ENCODE measurements around the gene SEMA5B.

SEMA5B gene

GRCh38 chr3:123032057-123032456 lies 4.5 kb upstream of the SEMA5B start:
- Histone ChIP-seq H3K4me2 (ENCODE audit: low read length) (no peak overlapping the region), H3K36me3 (ENCODE audit: control insufficient read depth in 1 of 2, insufficient read depth in 2 of 2, low read length in 2 of 2) (no peaks in the 10 kb centered on the region), H2BK12ac (ENCODE audit: low read length) (no peak overlapping the region), H3K9ac (ENCODE audit: low read length) (no peak overlapping the region), H3K14ac (ENCODE audit: low read length) (no peak overlapping the region), H2BK5ac (ENCODE audit: low read depth, low read length, poor library complexity) (no peak overlapping the region), H3K9me3 (ENCODE audit: insufficient read depth, low read depth, low read length) (no peaks in the 10 kb centered on the region), H3K18ac (ENCODE audit: low read length) (no peak overlapping the region), H3K27ac (ENCODE audit: low read depth, low read length) (no peak overlapping the region), H2BK120ac (ENCODE audit: insufficient read depth, low read length, poor library complexity) (no peak overlapping the region), H2AK5ac (ENCODE audit: low read length) (no peak overlapping the region), H4K12ac (ENCODE audit: low read depth, low read length) (no peak overlapping the region), H3K79me1 (ENCODE audit: low read length) (no peaks in the 10 kb centered on the region), H2AFZ (ENCODE audit: insufficient read depth, low read length, poor library complexity) (no peak overlapping the region), H4K91ac (ENCODE audit: low read depth, low read length) (no peak overlapping the region), H3K23ac (ENCODE audit: low read length) (no peak overlapping the region), H3K4ac (ENCODE audit: low read depth, low read length) (no peak overlapping the region), H3K4me1 (ENCODE audit: control insufficient read depth in 1 of 2, insufficient read depth in 2 of 2, low read length in 2 of 2) (peaks cover 7 to 8% of the 10 kb centered on the region in 2 experiments), H3K4me3 (ENCODE audit: low read depth, low read length) (no peak overlapping the region), H4K8ac (ENCODE audit: low read depth, low read length) (no peak overlapping the region), H3K79me2 (ENCODE audit: control insufficient read depth, insufficient read depth, low read length, poor library complexity) (no peaks in the 10 kb centered on the region), H3K27me3 (ENCODE audit: insufficient read depth, low read length) (peaks cover 12% of the 10 kb centered on the region)
- DNase-seq = no peak
- WGBS (ENCODE audit: extremely low coverage, insufficient coverage, insufficient read length) = no CpG with 5 or more reads among the region's 3 CpGs

GRCh38 chr3:123031051-123031450 lies 3.5 kb upstream of the SEMA5B start:
- no peaks in the 10 kb centered on the region for H3K36me3 ChIP-seq (ENCODE audit: control insufficient read depth in 1 of 2, insufficient read depth in 2 of 2, low read length in 2 of 2)
- WGBS (ENCODE audit: extremely low coverage, insufficient coverage, insufficient read length) = no CpG with 5 or more reads among the region's 4 CpGs
- no peak overlapping the region for H3K9ac ChIP-seq (ENCODE audit: low read length)
- H3K27me3 ChIP-seq (ENCODE audit: insufficient read depth, low read length) = peaks cover 21% of the 10 kb centered on the region
- H2AK5ac ChIP-seq (ENCODE audit: low read length) = no peak overlapping the region
- peaks cover 3% of the 10 kb centered on the region for H3K79me1 ChIP-seq (ENCODE audit: low read length)
- H3K79me2 ChIP-seq (ENCODE audit: control insufficient read depth, insufficient read depth, low read length, poor library complexity) = no peaks in the 10 kb centered on the region
- no peaks in the 10 kb centered on the region for H3K9me3 ChIP-seq (ENCODE audit: insufficient read depth, low read depth, low read length)
- H4K12ac ChIP-seq (ENCODE audit: low read depth, low read length) = no peak overlapping the region
- H2BK12ac ChIP-seq (ENCODE audit: low read length) = no peak overlapping the region
- no peak for DNase-seq
- H2BK5ac ChIP-seq (ENCODE audit: low read depth, low read length, poor library complexity) = no peak overlapping the region
- H3K14ac ChIP-seq (ENCODE audit: low read length) = no peak overlapping the region
- H3K27ac ChIP-seq (ENCODE audit: low read depth, low read length) = no peak overlapping the region
- H4K91ac ChIP-seq (ENCODE audit: low read depth, low read length) = no peak overlapping the region
- peaks cover 13 to 15% of the 10 kb centered on the region in 2 experiments for H3K4me1 ChIP-seq (ENCODE audit: control insufficient read depth in 1 of 2, insufficient read depth in 2 of 2, low read length in 2 of 2)
- H3K4me3 ChIP-seq (ENCODE audit: low read depth, low read length) = no peak overlapping the region
- H3K4ac ChIP-seq (ENCODE audit: low read depth, low read length) = no peak overlapping the region
- H4K8ac ChIP-seq (ENCODE audit: low read depth, low read length) = no peak overlapping the region
- H2AFZ ChIP-seq (ENCODE audit: insufficient read depth, low read length, poor library complexity) = no peak overlapping the region
- no peak overlapping the region for H3K18ac ChIP-seq (ENCODE audit: low read length)
- no peak overlapping the region for H2BK120ac ChIP-seq (ENCODE audit: insufficient read depth, low read length, poor library complexity)
- no peak overlapping the region for H3K4me2 ChIP-seq (ENCODE audit: low read length)
- H3K23ac ChIP-seq (ENCODE audit: low read length) = no peak overlapping the region

- Histone ChIP-seq H4K8ac (ENCODE audit: low read depth, low read length) (no peak overlapping the region), H3K9me3 (ENCODE audit: insufficient read depth, low read depth, low read length) (no peaks in the 10 kb centered on the region), H3K4me2 (ENCODE audit: low read length) (peak overlapping the region; percentile 85), H4K91ac (ENCODE audit: low read depth, low read length) (no peak overlapping the region), H3K36me3 (ENCODE audit: control insufficient read depth in 1 of 2, insufficient read depth in 2 of 2, low read length in 2 of 2) (no peaks in the 10 kb centered on the region), H3K4me3 (ENCODE audit: low read depth, low read length) (peak overlapping the region; percentile 56), H3K79me2 (ENCODE audit: control insufficient read depth, insufficient read depth, low read length, poor library complexity) (no peaks in the 10 kb centered on the region), H3K14ac (ENCODE audit: low read length) (no peak overlapping the region), H3K9ac (ENCODE audit: low read length) (peak overlapping the region; percentile 28), H4K12ac (ENCODE audit: low read depth, low read length) (no peak overlapping the region), H2BK12ac (ENCODE audit: low read length) (no peak overlapping the region), H3K18ac (ENCODE audit: low read length) (no peak overlapping the region), H2AFZ (ENCODE audit: insufficient read depth, low read length, poor library complexity) (peak overlapping the region; percentile 67), H3K79me1 (ENCODE audit: low read length) (peaks cover 3% of the 10 kb centered on the region), H3K27me3 (ENCODE audit: insufficient read depth, low read length) (peaks cover 31% of the 10 kb centered on the region), H3K23ac (ENCODE audit: low read length) (no peak overlapping the region), H3K4ac (ENCODE audit: low read depth, low read length) (no peak overlapping the region), H3K27ac (ENCODE audit: low read depth, low read length) (no peak overlapping the region), H2BK120ac (ENCODE audit: insufficient read depth, low read length, poor library complexity) (no peak overlapping the region), H2BK5ac (ENCODE audit: low read depth, low read length, poor library complexity) (no peak overlapping the region), H2AK5ac (ENCODE audit: low read length) (no peak overlapping the region), H3K4me1 (ENCODE audit: control insufficient read depth in 1 of 2, insufficient read depth in 2 of 2, low read length in 2 of 2) (peaks cover 15% of the 10 kb centered on the region in 2 experiments)
- peak; percentile 47 to 77 for DNase-seq
- WGBS (ENCODE audit: extremely low coverage, insufficient coverage, insufficient read length) = no CpG with 5 or more reads among the region's 21 CpGs
Measured at GRCh38 chr3:123028233-123028828, 768 bp upstream of the SEMA5B start.

- DNase-seq = peak in 1 of 2 donors; percentile 57
- Histone ChIP-seq H2AK5ac (ENCODE audit: low read length) (no peak overlapping the region), H3K36me3 (ENCODE audit: control insufficient read depth in 1 of 2, insufficient read depth in 2 of 2, low read length in 2 of 2) (no peaks in the 10 kb centered on the region), H3K4me1 (ENCODE audit: control insufficient read depth in 1 of 2, insufficient read depth in 2 of 2, low read length in 2 of 2) (peaks cover 15 to 20% of the 10 kb centered on the region in 2 experiments), H2BK5ac (ENCODE audit: low read depth, low read length, poor library complexity) (no peak overlapping the region), H3K4me2 (ENCODE audit: low read length) (peak overlapping the region; percentile 85), H3K79me1 (ENCODE audit: low read length) (peaks cover 3% of the 10 kb centered on the region), H4K8ac (ENCODE audit: low read depth, low read length) (no peak overlapping the region), H2AFZ (ENCODE audit: insufficient read depth, low read length, poor library complexity) (no peak overlapping the region), H4K91ac (ENCODE audit: low read depth, low read length) (no peak overlapping the region), H3K14ac (ENCODE audit: low read length) (no peak overlapping the region), H3K27me3 (ENCODE audit: insufficient read depth, low read length) (peaks cover 31% of the 10 kb centered on the region), H3K9ac (ENCODE audit: low read length) (no peak overlapping the region), H3K23ac (ENCODE audit: low read length) (no peak overlapping the region), H3K9me3 (ENCODE audit: insufficient read depth, low read depth, low read length) (no peaks in the 10 kb centered on the region), H4K12ac (ENCODE audit: low read depth, low read length) (no peak overlapping the region), H3K4me3 (ENCODE audit: low read depth, low read length) (peak overlapping the region; percentile 51), H3K27ac (ENCODE audit: low read depth, low read length) (no peak overlapping the region), H3K18ac (ENCODE audit: low read length) (no peak overlapping the region), H3K4ac (ENCODE audit: low read depth, low read length) (no peak overlapping the region), H2BK12ac (ENCODE audit: low read length) (no peak overlapping the region), H2BK120ac (ENCODE audit: insufficient read depth, low read length, poor library complexity) (no peak overlapping the region), H3K79me2 (ENCODE audit: control insufficient read depth, insufficient read depth, low read length, poor library complexity) (no peaks in the 10 kb centered on the region)
- WGBS (ENCODE audit: extremely low coverage, insufficient coverage, insufficient read length) = no CpG with 5 or more reads among the region's 62 CpGs
Measured at GRCh38 chr3:123026565-123027291, 835 bp downstream of the SEMA5B start.
